BLaER1 treated with 17β-estradiol and CSF1 and Interleukin-3, amounts not matched to agents 10 nM and 100 nM (cell line): ENCODE measurements around the gene ROR2.

Source experiments
- H3K27ac ChIP-seq, 11 experiments: shearing (Covaris generic); formaldehyde crosslinking; 2 replicates each; pipeline ENCODE4 v1.8.1; 2022
- H3K27me3 ChIP-seq, 11 experiments: shearing (Covaris generic); formaldehyde crosslinking; 2 replicates each; pipeline ENCODE4 v1.8.1; 2022
- H3K36me3 ChIP-seq, 11 experiments: shearing (Covaris generic); formaldehyde crosslinking; 2 replicates each; pipeline ENCODE4 v1.8.1; 2022
- H3K4me1 ChIP-seq, 10 experiments: shearing (Covaris generic); formaldehyde crosslinking; 2 replicates each; pipeline ENCODE4 v1.8.1; 2022
- H3K4me2 ChIP-seq, 11 experiments: shearing (Covaris generic); formaldehyde crosslinking; 2 replicates each; pipeline ENCODE4 v1.8.1; 2022
- H3K4me3 ChIP-seq, 10 experiments: shearing (Covaris generic); formaldehyde crosslinking; 2 replicates each; pipeline ENCODE4 v1.8.1; 2022
- H3K9ac ChIP-seq, 11 experiments: shearing (Covaris generic); formaldehyde crosslinking; 2 replicates each; pipeline ENCODE4 v1.8.1; 2022
- H3K9me3 ChIP-seq, 11 experiments: shearing (Covaris generic); formaldehyde crosslinking; replicated peaks in 1 of 11; 2 replicates each; pipeline ENCODE4 v1.8.1; 2022
- H4K20me1 ChIP-seq, 11 experiments: shearing (Covaris generic); formaldehyde crosslinking; 2 replicates each; pipeline ENCODE4 v1.8.1; 2022
- Cebpa-rat ChIP-seq, 11 experiments: shearing (Covaris generic); IDR thresholded peaks; 2 replicates each; pipeline ENCODE4 v1.8.1; 2022

The ROR2 gene

DNA sequence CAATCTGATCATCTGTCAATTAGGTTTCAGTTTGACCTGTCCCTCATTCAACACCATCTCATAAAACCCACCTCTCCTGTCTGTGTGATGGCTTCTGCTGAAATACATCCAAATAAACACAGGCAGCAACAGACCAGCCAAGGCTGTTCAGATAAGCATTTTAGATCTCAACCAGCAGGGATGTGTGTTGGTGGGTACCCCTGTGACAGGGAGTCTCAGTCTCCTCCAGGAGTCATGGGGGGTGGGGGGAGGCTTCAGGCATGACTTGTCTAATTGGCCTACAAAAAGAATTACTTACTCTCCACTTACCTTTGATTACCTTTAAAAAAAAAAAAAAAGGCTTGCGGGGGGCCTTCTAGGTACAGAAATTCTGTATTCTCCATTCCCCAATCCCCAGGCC is 65.9 kb downstream of the ROR2 start:
- H3K27me3 ChIP-seq = no peaks in the 10 kb centered on the region
- no peak overlapping the region for H3K27ac ChIP-seq
- no peak overlapping the region for H3K4me3 ChIP-seq
- H3K36me3 ChIP-seq = no peaks in the 10 kb centered on the region
- H4K20me1 ChIP-seq = no peaks in the 10 kb centered on the region
- H3K4me1 ChIP-seq = no peaks in the 10 kb centered on the region
- H3K9ac ChIP-seq = no peak overlapping the region
- H3K9me3 ChIP-seq = no peaks in the 10 kb centered on the region
- TF ChIP-seq Cebpa-rat (IDR thresholded peaks at IDR 0.05) = no peak
- H3K4me2 ChIP-seq = no peak overlapping the region

DNA sequence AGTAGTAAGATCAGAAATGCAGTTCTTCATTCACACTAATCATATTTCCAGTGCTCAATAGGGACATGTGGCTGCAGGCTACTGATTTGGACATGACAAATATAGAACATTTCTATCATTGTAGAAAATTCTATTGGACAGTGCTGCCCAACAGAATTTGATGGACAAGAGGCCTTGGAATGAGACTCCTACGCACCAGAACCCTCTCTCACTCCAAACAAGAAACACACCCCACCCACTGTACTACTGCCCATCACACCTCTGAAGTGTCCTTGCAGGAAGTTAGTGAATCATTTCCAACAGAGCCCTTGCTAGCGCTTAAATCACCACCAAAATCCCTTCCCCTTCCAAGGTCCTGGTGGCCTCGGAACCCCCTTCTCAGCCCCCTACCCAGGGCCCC is 66.5 kb downstream of the ROR2 start:
- Histone ChIP-seq H3K36me3 (no peaks in the 10 kb centered on the region), H3K4me2 (no peak overlapping the region), H3K9me3 (no peaks in the 10 kb centered on the region), H4K20me1 (no peaks in the 10 kb centered on the region), H3K4me3 (no peak overlapping the region), H3K27me3 (no peaks in the 10 kb centered on the region), H3K27ac (no peak overlapping the region), H3K9ac (no peak overlapping the region), H3K4me1 (no peaks in the 10 kb centered on the region)
- no peak for TF ChIP-seq Cebpa-rat (IDR thresholded peaks at IDR 0.05)

- Histone ChIP-seq H3K36me3 (no peaks in the 10 kb centered on the region), H3K4me3 (no peak overlapping the region), H3K27me3 (no peaks in the 10 kb centered on the region), H3K4me1 (no peaks in the 10 kb centered on the region), H4K20me1 (no peaks in the 10 kb centered on the region), H3K9ac (no peak overlapping the region), H3K27ac (no peak overlapping the region), H3K4me2 (no peak overlapping the region), H3K9me3 (no peaks in the 10 kb centered on the region)
- TF ChIP-seq Cebpa-rat (IDR thresholded peaks at IDR 0.05) = no peak
Observed at GRCh38 chr9:91882627-91883026, 67.4 kb downstream of the ROR2 start.

GRCh38 chr9:91880378-91880972 is 69.6 kb downstream of the ROR2 start:
- Histone ChIP-seq H3K9me3 (no peaks in the 10 kb centered on the region), H3K36me3 (no peaks in the 10 kb centered on the region), H3K4me2 (no peak overlapping the region), H3K27ac (no peak overlapping the region), H3K4me3 (no peak overlapping the region), H3K4me1 (no peaks in the 10 kb centered on the region), H3K9ac (no peak overlapping the region), H4K20me1 (no peaks in the 10 kb centered on the region), H3K27me3 (no peaks in the 10 kb centered on the region)
- no peak for TF ChIP-seq Cebpa-rat (IDR thresholded peaks at IDR 0.05)

- H3K4me2 ChIP-seq = no peak overlapping the region
- no peaks in the 10 kb centered on the region for H3K36me3 ChIP-seq
- H3K27me3 ChIP-seq = no peaks in the 10 kb centered on the region
- no peaks in the 10 kb centered on the region for H4K20me1 ChIP-seq
- H3K9me3 ChIP-seq = no peaks in the 10 kb centered on the region
- no peak for TF ChIP-seq Cebpa-rat (IDR thresholded peaks at IDR 0.05)
- H3K4me1 ChIP-seq = no peaks in the 10 kb centered on the region
- H3K4me3 ChIP-seq = no peak overlapping the region
- no peak overlapping the region for H3K27ac ChIP-seq
- no peak overlapping the region for H3K9ac ChIP-seq
Observed at GRCh38 chr9:91879231-91879630, 70.8 kb downstream of the ROR2 start.

GRCh38 chr9:91873637-91874051 is 76.4 kb downstream of the ROR2 start:
- Histone ChIP-seq H3K4me1 (no peaks in the 10 kb centered on the region), H3K9me3 (no peaks in the 10 kb centered on the region), H3K27ac (no peak overlapping the region), H3K4me2 (no peak overlapping the region), H3K9ac (no peak overlapping the region), H3K27me3 (no peaks in the 10 kb centered on the region), H3K4me3 (no peak overlapping the region), H4K20me1 (no peaks in the 10 kb centered on the region), H3K36me3 (no peaks in the 10 kb centered on the region)
- TF ChIP-seq Cebpa-rat (IDR thresholded peaks at IDR 0.05) = no peak

DNA sequence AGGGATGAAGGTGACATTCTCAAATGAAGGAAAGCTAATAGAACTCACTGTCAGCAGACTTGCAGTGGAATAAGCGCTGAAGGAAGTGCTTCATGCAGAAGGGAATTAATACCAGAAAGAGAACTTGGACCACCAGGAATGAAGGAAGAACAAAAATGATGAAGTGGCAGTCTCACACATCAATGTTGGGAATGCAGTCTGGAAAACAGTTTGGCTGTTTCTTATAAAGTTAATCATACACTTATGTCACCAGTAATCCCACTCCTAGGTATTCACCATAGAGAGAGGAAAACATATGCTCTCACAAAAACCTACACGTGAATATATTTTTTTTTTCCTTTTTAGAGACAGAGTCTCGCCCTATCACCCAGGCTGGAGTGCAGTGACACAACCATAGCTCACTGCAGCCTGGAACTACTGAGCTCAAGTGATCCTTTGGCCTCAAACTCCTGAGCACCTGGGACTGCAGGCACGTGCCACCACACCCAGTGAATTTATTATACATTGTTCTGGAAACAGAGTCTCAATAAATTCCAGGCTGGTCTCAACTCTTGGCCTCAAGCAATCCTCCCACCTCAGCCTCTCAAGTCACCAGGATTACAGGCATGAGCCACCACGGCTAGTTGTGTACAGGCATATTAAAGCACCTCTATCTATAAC is 81.2 kb downstream of the ROR2 start:
- no peak overlapping the region for H3K4me3 ChIP-seq
- H4K20me1 ChIP-seq = no peaks in the 10 kb centered on the region
- no peak overlapping the region for H3K9ac ChIP-seq
- H3K9me3 ChIP-seq = no peaks in the 10 kb centered on the region
- no peak overlapping the region for H3K4me2 ChIP-seq
- no peak for TF ChIP-seq Cebpa-rat (IDR thresholded peaks at IDR 0.05)
- no peaks in the 10 kb centered on the region for H3K36me3 ChIP-seq
- H3K27ac ChIP-seq = no peak overlapping the region
- peaks cover 0 to 2% (median 0%) of the 10 kb centered on the region in 10 experiments; a peak in 1 of 20 replicates for H3K4me1 ChIP-seq
- H3K27me3 ChIP-seq = no peaks in the 10 kb centered on the region

DNA sequence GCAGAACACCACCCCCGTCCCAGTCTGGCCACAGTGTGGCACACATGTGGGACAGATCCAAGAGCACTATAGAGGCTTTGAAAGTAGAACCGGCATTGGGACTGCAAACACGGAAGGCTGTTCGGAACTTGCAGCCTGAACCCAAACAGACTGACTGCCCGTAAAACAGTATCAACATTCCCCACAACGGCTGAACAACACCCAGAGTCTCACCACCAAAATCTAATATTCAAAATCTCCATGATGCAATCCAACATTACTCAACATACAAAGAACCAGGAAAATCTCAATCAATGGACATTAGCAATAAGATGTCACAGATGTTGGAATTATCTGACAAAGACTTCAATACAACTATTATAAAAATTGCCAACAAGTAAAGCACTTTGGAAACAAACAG is 82.3 kb downstream of the ROR2 start:
- peaks cover 0 to 6% (median 3%) of the 10 kb centered on the region in 10 experiments; a peak in 12 of 20 replicates for H3K4me1 ChIP-seq
- H3K4me2 ChIP-seq = no peak overlapping the region
- no peak for TF ChIP-seq Cebpa-rat (IDR thresholded peaks at IDR 0.05)
- no peak overlapping the region for H3K27ac ChIP-seq
- H3K9ac ChIP-seq = no peak overlapping the region
- H3K27me3 ChIP-seq = no peaks in the 10 kb centered on the region
- no peak overlapping the region for H3K4me3 ChIP-seq
- H3K36me3 ChIP-seq = no peaks in the 10 kb centered on the region
- no peaks in the 10 kb centered on the region for H3K9me3 ChIP-seq
- no peaks in the 10 kb centered on the region for H4K20me1 ChIP-seq

DNA sequence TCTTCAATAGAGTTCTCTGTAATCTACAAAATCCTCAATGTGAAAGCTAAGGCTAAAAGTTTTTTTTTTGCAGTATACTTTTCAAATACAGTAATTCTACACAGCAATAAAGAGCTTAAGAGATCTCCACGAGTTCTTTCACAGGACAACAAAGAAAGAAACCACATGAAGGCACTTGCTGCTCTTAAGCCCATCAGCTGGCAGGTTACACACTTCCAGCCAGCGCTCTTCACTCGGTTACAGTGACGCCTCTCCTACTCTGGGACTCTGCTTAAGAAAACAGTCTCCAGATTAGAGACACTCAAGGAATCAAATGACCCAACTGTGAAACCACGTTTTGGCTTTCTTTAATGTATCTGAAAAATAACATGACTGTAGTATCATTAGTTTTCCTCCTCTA is 85.0 kb downstream of the ROR2 start:
- TF ChIP-seq Cebpa-rat (IDR thresholded peaks at IDR 0.05) = no peak
- H3K4me1 ChIP-seq = peaks cover 0 to 15% (median 11%) of the 10 kb centered on the region in 10 experiments; a peak in 15 of 20 replicates
- peaks cover 0 to 7% (median 3%) of the 10 kb centered on the region in 11 experiments; a peak in 8 of 22 replicates for H3K9me3 ChIP-seq

DNA sequence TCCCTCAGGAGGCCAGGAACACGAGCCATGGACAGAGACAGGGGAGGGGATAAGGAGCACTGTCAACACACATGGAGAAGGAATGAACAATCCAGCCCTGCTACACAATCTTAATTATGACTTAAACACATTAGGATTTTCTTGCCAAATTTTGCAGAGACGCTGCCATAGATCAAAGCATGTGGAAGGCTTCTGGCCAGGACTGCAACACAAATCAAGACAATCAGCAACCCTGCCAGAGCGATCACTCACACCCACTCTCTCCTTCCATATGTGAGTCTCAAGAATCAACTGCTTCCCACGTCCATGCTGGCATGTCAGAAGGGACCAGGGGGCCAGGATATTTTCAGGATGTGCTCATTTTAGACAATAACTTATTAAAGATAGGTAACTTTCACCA is 85.6 kb downstream of the ROR2 start:
- Histone ChIP-seq H3K27ac (no peak overlapping the region), H3K4me2 (no peak overlapping the region), H3K36me3 (no peaks in the 10 kb centered on the region), H3K9ac (no peak overlapping the region), H3K27me3 (no peaks in the 10 kb centered on the region), H4K20me1 (no peaks in the 10 kb centered on the region), H3K4me3 (no peak overlapping the region), H3K4me1 (peaks cover 0 to 15% (median 11%) of the 10 kb centered on the region in 10 experiments; a peak in 15 of 20 replicates), H3K9me3 (peaks cover 0 to 11% (median 5%) of the 10 kb centered on the region in 11 experiments; a peak in 8 of 22 replicates)
- no peak for TF ChIP-seq Cebpa-rat (IDR thresholded peaks at IDR 0.05)

More for the DNA sequence above, 85.0 kb downstream of the ROR2 start:
- H3K4me2 ChIP-seq = no peak overlapping the region
- no peaks in the 10 kb centered on the region for H3K36me3 ChIP-seq
- H3K27me3 ChIP-seq = no peaks in the 10 kb centered on the region
- no peak overlapping the region for H3K27ac ChIP-seq
- no peak overlapping the region for H3K4me3 ChIP-seq
- H3K9ac ChIP-seq = no peak overlapping the region
- H4K20me1 ChIP-seq = no peaks in the 10 kb centered on the region
